Panc1 (cell line): ENCODE measurements around the gene FYCO1. TPM values are rescaled to one million over a fixed set of nuclear protein-coding genes. Genes with fewer than 3 reads are reported as not detected.

Experiments
- ATAC-seq: fragments of 200-7000 bp; cut with Tn5 transposase; 2 replicates; pipeline ENCODE4 v1.9.1; 2020; ENCODE audit warnings: mild to moderate bottlenecking, moderate library complexity
- BruUV-seq: library from RNA; stranded (reverse); fragments of 400-500 nt; replicated peaks from 2 replicates; lab custom pipeline; 2021; lab: Mats Ljungman, UMichigan
- CTCF ChIA-PET: fragments of 300-600 bp; sonication (Branson Sonifier 250); formaldehyde crosslinking; loops from one replicate; lab custom pipeline; 2022; ENCODE audit warnings: antibody characterized with exemption; lab: Charles Lee
- POLR2A ChIA-PET: fragments of 300-600 bp; sonication (Branson Sonifier 250); formaldehyde crosslinking; loops from one replicate; lab custom pipeline; 2022; ENCODE audit warnings: antibody characterized with exemption; lab: Charles Lee
- DNase-seq: peaks from one replicate; pipeline ENCODE4 v3.0.0-alpha.2; 2010; ENCODE audit warnings: low read depth, low spot score
- H3K27ac ChIP-seq: 2 replicates; pipeline ENCODE4 v1.5.1; 2011; ENCODE audit warnings: mild to moderate bottlenecking, low read length, inconsistent platforms
- H3K27me3 ChIP-seq: fragments of 200-500 bp; sonication (Bioruptor generic); 2 replicates; pipeline ENCODE4 v1.6.0; 2014; ENCODE audit warnings: low read length, inconsistent platforms; ENCODE audit not compliant: control insufficient read depth, insufficient read depth
- H3K36me3 ChIP-seq: fragments of 200-500 bp; sonication (Bioruptor generic); 2 replicates; pipeline ENCODE4 v1.5.1; 2014; ENCODE audit warnings: inconsistent platforms, mild to moderate bottlenecking, low read length, moderate library complexity; ENCODE audit not compliant: control insufficient read depth, insufficient read depth
- H3K4me1 ChIP-seq: 2 replicates; pipeline ENCODE4 v1.5.1; 2011; ENCODE audit warnings: inconsistent platforms, mild to moderate bottlenecking, low read length, moderate library complexity; ENCODE audit not compliant: control insufficient read depth, insufficient read depth
- H3K4me3 ChIP-seq, 2 experiments: 2 replicates each; pipeline ENCODE4 v1.5.1; 2011 to 2012; ENCODE audit warnings: low read depth in 2 of 2, low read length in 2 of 2, mild to moderate bottlenecking in 2 of 2, inconsistent platforms in 1 of 2, moderate library complexity in 1 of 2
- H3K9me3 ChIP-seq: fragments of 200-500 bp; sonication (Bioruptor generic); 2 replicates; pipeline ENCODE4 v1.5.1; 2014; ENCODE audit warnings: low read depth, mild to moderate bottlenecking, inconsistent platforms, low read length, moderate library complexity; ENCODE audit not compliant: control insufficient read depth, insufficient read depth
- POLR2AphosphoS5 ChIP-seq: IDR thresholded peaks from 2 replicates; pipeline ENCODE4 v1.6.1; 2012; ENCODE audit warnings: mild to moderate bottlenecking, low read depth, low read length, moderate library complexity
- REST ChIP-seq, 2 experiments: IDR thresholded peaks; 2 replicates each; pipeline ENCODE4 v1.6.1; 2011 to 2012; ENCODE audit warnings: low read depth in 2 of 2, control low read depth in 1 of 2, low read length in 1 of 2, mild to moderate bottlenecking in 1 of 2, moderate library complexity in 1 of 2; ENCODE audit not compliant: insufficient read depth in 1 of 2
- SIN3A ChIP-seq: IDR thresholded peaks from 2 replicates; pipeline ENCODE4 v1.6.1; 2012; ENCODE audit warnings: low read depth, mild to moderate bottlenecking, low read length, moderate library complexity, borderline replicate concordance; ENCODE audit not compliant: insufficient read depth
- TCF7L2 ChIP-seq: IDR thresholded peaks from 2 replicates; pipeline ENCODE4 v1.6.1; 2011; ENCODE audit warnings: mild to moderate bottlenecking, low read depth, low read length, inconsistent platforms
- in situ Hi-C: cut with HindIII; loops from 2 replicates; pipeline ENCODE4 v1.10.0; 2016; ENCODE audit warnings: low sequenced_read_pairs, low pct_unique_long_range_greater_than_20kb
- intact Hi-C: fragments of 100-400 bp; cut with micrococcal nuclease; formaldehyde crosslinking; loops from one replicate; pipeline ENCODE4 v1.10.0; 2022; ENCODE audit not compliant: unreplicated experiment
- total RNA-seq: library from RNA; stranded (reverse); gene quantifications from one replicate; pipeline ENCODE4 v1.2.1, GENCODE V29; 2021; ENCODE audit not compliant: unreplicated experiment
- TF ChIP-seq, protein P1 (sequence below): fragments of 450-650 bp; IDR thresholded peaks from 2 replicates; pipeline ENCODE4 v1.5.1; 2017; ENCODE audit warnings: mild to moderate bottlenecking

FYCO1 gene
- total RNA-seq, 1 experiment from 2014 or later = 8.7 TPM

DNA sequence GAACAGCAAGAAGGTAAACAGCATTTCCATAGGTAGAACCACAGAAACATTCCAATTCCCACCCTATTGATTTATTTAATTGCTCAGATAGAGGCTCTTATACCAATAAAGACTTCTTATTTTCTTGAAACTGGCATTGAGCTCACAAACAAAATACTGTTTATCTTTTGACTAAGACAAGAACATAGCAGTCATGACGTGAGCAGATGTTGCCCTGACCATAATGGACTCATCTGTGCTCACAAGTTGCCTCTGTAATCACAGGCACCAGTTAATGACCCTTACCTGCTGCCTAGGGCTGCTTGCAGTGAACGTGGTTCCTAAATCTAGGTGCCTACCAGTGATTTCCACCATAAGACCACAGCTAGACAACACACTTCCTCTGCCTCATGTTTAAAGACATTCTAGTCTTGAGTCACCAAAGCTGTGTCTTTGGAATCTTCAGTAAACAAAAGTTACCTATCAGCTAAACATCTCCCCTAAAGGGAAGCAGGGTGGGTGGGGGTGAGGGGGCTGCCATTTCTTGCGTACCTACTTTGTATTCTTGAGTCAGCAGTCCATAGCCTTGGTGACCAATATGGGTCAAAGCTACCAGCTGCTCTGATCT, 2.1 kb downstream of the FYCO1 start:
- ChIA-PET POLR2A (no interaction called here), CTCF (interaction anchor here (0.6 kb wide), 1 partner anchor 297 kb away, joined by 4 read pairs; no protein-coding TSS in a partner anchor)
- no peak overlapping the region for H3K27ac ChIP-seq
- intact Hi-C loops (no loop called here), in situ Hi-C loops (no loop called here)
- peaks cover 3% of the 10 kb centered on the region; the same call in 1 of the 2 replicates for H3K36me3 ChIP-seq
- ATAC-seq = no peak
- no peak for DNase-seq
- H3K27me3 ChIP-seq = no peaks in the 10 kb centered on the region
- no peaks in the 10 kb centered on the region for H3K9me3 ChIP-seq
- no peaks in the 10 kb centered on the region for H3K4me1 ChIP-seq
- no peak overlapping the region for H3K4me3 ChIP-seq
- TF ChIP-seq, protein P1, sequence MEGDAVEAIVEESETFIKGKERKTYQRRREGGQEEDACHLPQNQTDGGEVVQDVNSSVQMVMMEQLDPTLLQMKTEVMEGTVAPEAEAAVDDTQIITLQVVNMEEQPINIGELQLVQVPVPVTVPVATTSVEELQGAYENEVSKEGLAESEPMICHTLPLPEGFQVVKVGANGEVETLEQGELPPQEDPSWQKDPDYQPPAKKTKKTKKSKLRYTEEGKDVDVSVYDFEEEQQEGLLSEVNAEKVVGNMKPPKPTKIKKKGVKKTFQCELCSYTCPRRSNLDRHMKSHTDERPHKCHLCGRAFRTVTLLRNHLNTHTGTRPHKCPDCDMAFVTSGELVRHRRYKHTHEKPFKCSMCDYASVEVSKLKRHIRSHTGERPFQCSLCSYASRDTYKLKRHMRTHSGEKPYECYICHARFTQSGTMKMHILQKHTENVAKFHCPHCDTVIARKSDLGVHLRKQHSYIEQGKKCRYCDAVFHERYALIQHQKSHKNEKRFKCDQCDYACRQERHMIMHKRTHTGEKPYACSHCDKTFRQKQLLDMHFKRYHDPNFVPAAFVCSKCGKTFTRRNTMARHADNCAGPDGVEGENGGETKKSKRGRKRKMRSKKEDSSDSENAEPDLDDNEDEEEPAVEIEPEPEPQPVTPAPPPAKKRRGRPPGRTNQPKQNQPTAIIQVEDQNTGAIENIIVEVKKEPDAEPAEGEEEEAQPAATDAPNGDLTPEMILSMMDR = no peak
- no peak for TF ChIP-seq TCF7L2
- TF ChIP-seq SIN3A = no peak
- TF ChIP-seq POLR2AphosphoS5 = no peak
- no peak for TF ChIP-seq REST (IDR thresholded peaks at IDR 0.05; ENCODE audit: insufficient read depth in 1 of 2, low read depth in 2 of 2, low read length in 1 of 2)
- no TSS peak for BruUV-seq

DNA sequence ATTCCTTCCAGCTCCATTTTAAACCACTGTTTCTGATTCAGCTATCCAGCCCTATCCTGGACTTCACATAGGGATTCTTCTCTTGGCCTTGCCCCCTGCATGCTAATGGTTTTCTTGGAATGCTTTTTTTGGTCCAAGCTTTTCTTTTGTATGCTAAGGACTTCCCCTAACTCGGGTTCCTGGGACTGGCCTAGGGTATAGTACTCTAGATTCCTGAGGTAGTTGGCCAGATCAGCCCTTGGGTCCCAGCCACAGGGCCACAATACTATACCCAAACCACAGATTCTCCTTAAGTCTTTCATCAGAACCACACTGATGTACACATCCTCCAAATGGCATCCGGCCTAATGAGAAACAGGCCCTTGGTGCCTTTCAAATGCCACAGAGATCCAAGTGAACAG, 2.8 kb downstream of the FYCO1 start:
- TF ChIP-seq, protein P1 = no peak
- TF ChIP-seq SIN3A (no peak), POLR2AphosphoS5 (no peak), TCF7L2 (no peak), REST (IDR thresholded peaks at IDR 0.05; ENCODE audit: insufficient read depth in 1 of 2, low read depth in 2 of 2, low read length in 1 of 2) (no peak)
- Histone ChIP-seq H3K36me3 (peaks cover 3% of the 10 kb centered on the region; the same call in 1 of the 2 replicates), H3K27ac (no peak overlapping the region), H3K4me3 (no peak overlapping the region), H3K9me3 (no peaks in the 10 kb centered on the region), H3K27me3 (no peaks in the 10 kb centered on the region), H3K4me1 (no peaks in the 10 kb centered on the region)
- in situ Hi-C loops (no loop called here), intact Hi-C loops (no loop called here)
- no peak for DNase-seq
- ATAC-seq = no peak
- CTCF ChIA-PET = no interaction called here
- POLR2A ChIA-PET = no interaction called here
- BruUV-seq = no TSS peak
